A549 (cell line): ENCODE measurements around the gene IPMK.

Source experiments
- EP300 ChIP-seq, 2 experiments: fragments of >200 bp; sonication (Bioruptor Twin); formaldehyde crosslinking; IDR thresholded peaks; 2 replicates in 1 of 2; 3 replicates in 1 of 2; pipeline ENCODE4 v1.6.1; 2016 to 2017
- HDAC2 ChIP-seq: fragments of 200-600 bp; sonication (generic); IDR thresholded peaks from 2 replicates; pipeline ENCODE4 v1.6.1; 2016
- MAFK ChIP-seq: fragments of 450-650 bp; IDR thresholded peaks from 2 replicates; pipeline ENCODE4 v1.6.1; 2014; ENCODE audit not compliant: partially characterized antibody
- POLR2A ChIP-seq: IDR thresholded peaks from 2 replicates; pipeline ENCODE4 v1.6.1; 2012; ENCODE audit warnings: mild to moderate bottlenecking, low read length
- POLR2AphosphoS2 ChIP-seq: conservative IDR thresholded peaks from 2 replicates; pipeline ENCODE4 v1.6.1; 2012; ENCODE audit warnings: low read length, improper control_type of control experiment, inconsistent platforms
- RAD21 ChIP-seq, 2 experiments: fragments of >200 bp in 1 of 2; sonication (Bioruptor Twin) in 1 of 2; formaldehyde crosslinking in 1 of 2; IDR thresholded peaks in 1 of 2; conservative IDR thresholded peaks in 1 of 2; 2 replicates in 1 of 2; 3 replicates in 1 of 2; pipeline ENCODE4 v1.6.1; 2012 to 2018; ENCODE audit warnings: inconsistent platforms in 1 of 2
- RFX5 ChIP-seq: fragments of 450-650 bp; IDR thresholded peaks from 2 replicates; pipeline ENCODE4 v1.7.1; 2014; ENCODE audit warnings: antibody characterized with exemption, mild to moderate bottlenecking, moderate library complexity
- SMC3 ChIP-seq: fragments of >200 bp; sonication (Bioruptor Twin); formaldehyde crosslinking; IDR thresholded peaks from 3 replicates; pipeline ENCODE4 v1.6.1; 2018; ENCODE audit warnings: inconsistent platforms
- TF ChIP-seq, protein P1 (sequence below): fragments of >200 bp; sonication (Bioruptor Twin); formaldehyde crosslinking; IDR thresholded peaks from 3 replicates; pipeline ENCODE4 v1.5.1; 2016
- TF ChIP-seq, protein P2 (sequence below): fragments of >200 bp; sonication (Bioruptor Twin); formaldehyde crosslinking; IDR thresholded peaks from 2 replicates; pipeline ENCODE4 v1.6.1; 2016
- TF ChIP-seq, protein P3 (sequence below): fragments of 200-600 bp; sonication (generic); IDR thresholded peaks from 2 replicates; pipeline ENCODE4 v1.6.1; 2016; ENCODE audit warnings: antibody characterized with exemption, mild to moderate bottlenecking, moderate library complexity
- TF ChIP-seq, protein P4 (sequence below): fragments of >200 bp; sonication (Bioruptor Twin); formaldehyde crosslinking; IDR thresholded peaks from 3 replicates; pipeline ENCODE4 v1.6.1; 2016

DNA sequence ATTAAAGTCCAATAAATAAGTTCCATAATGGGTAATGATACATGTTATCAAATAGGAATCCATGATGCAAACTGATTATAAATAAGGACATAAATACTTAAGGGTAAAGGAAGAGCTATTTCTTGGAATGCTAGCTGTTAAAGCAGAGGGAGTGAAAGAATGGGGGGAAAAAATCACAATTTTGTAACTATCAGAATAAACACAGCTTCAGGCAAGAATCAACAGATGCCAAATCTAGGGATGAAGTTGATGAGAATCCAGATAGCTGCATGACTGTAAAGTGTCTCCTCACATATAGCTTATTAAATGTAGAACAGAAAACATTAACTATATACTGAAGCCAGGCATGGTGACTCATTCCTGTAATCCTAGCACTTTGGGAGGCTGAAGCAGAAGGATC lies 4.9 kb downstream of the IPMK start:
- TF ChIP-seq, protein P1, sequence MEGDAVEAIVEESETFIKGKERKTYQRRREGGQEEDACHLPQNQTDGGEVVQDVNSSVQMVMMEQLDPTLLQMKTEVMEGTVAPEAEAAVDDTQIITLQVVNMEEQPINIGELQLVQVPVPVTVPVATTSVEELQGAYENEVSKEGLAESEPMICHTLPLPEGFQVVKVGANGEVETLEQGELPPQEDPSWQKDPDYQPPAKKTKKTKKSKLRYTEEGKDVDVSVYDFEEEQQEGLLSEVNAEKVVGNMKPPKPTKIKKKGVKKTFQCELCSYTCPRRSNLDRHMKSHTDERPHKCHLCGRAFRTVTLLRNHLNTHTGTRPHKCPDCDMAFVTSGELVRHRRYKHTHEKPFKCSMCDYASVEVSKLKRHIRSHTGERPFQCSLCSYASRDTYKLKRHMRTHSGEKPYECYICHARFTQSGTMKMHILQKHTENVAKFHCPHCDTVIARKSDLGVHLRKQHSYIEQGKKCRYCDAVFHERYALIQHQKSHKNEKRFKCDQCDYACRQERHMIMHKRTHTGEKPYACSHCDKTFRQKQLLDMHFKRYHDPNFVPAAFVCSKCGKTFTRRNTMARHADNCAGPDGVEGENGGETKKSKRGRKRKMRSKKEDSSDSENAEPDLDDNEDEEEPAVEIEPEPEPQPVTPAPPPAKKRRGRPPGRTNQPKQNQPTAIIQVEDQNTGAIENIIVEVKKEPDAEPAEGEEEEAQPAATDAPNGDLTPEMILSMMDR: no peak
- TF ChIP-seq POLR2A (no peak), POLR2AphosphoS2 (no peak), EP300 (IDR thresholded peaks at IDR 0.05) (no peak), SMC3 (no peak), RFX5 (no peak), RAD21 (conservative IDR thresholded peaks at IDR 0.05 in 1 of 2, IDR thresholded peaks at IDR 0.05 in 1 of 2) (no peak), HDAC2 (no peak), MAFK (no peak)
- TF ChIP-seq, protein P2, sequence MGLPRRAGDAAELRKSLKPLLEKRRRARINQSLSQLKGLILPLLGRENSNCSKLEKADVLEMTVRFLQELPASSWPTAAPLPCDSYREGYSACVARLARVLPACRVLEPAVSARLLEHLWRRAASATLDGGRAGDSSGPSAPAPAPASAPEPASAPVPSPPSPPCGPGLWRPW: no peak
- TF ChIP-seq, protein P3, sequence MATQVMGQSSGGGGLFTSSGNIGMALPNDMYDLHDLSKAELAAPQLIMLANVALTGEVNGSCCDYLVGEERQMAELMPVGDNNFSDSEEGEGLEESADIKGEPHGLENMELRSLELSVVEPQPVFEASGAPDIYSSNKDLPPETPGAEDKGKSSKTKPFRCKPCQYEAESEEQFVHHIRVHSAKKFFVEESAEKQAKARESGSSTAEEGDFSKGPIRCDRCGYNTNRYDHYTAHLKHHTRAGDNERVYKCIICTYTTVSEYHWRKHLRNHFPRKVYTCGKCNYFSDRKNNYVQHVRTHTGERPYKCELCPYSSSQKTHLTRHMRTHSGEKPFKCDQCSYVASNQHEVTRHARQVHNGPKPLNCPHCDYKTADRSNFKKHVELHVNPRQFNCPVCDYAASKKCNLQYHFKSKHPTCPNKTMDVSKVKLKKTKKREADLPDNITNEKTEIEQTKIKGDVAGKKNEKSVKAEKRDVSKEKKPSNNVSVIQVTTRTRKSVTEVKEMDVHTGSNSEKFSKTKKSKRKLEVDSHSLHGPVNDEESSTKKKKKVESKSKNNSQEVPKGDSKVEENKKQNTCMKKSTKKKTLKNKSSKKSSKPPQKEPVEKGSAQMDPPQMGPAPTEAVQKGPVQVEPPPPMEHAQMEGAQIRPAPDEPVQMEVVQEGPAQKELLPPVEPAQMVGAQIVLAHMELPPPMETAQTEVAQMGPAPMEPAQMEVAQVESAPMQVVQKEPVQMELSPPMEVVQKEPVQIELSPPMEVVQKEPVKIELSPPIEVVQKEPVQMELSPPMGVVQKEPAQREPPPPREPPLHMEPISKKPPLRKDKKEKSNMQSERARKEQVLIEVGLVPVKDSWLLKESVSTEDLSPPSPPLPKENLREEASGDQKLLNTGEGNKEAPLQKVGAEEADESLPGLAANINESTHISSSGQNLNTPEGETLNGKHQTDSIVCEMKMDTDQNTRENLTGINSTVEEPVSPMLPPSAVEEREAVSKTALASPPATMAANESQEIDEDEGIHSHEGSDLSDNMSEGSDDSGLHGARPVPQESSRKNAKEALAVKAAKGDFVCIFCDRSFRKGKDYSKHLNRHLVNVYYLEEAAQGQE: no peak
- TF ChIP-seq, protein P4, sequence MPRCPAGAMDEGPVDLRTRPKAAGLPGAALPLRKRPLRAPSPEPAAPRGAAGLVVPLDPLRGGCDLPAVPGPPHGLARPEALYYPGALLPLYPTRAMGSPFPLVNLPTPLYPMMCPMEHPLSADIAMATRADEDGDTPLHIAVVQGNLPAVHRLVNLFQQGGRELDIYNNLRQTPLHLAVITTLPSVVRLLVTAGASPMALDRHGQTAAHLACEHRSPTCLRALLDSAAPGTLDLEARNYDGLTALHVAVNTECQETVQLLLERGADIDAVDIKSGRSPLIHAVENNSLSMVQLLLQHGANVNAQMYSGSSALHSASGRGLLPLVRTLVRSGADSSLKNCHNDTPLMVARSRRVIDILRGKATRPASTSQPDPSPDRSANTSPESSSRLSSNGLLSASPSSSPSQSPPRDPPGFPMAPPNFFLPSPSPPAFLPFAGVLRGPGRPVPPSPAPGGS: no peak
